Activated CD8-positive, alpha-beta memory T cell treated with anti-CD3 and anti-CD28 coated beads for 36 hours (primary cell): ENCODE results near the gene INTS2. TPM values are rescaled to one million over a fixed set of nuclear protein-coding genes. Genes with fewer than 3 reads are reported as not detected.

Source experiments
- total RNA-seq, 2 experiments: library from RNA; stranded (reverse); gene quantifications; one replicate each; pipeline ENCODE4 v1.2.3, GENCODE V29; 2021

INTS2 gene
- total RNA-seq, 2 experiments from 2014 or later, result 26.8 to 28.2 TPM

Other genes starting within 250 kb of the INTS2 start
- gene BRIP1, start 64.5 kb downstream of the INTS2 start, total RNA-seq, result 10 to 100 TPM; 15.5 to 16.2 TPM
- gene MED13, start 137.3 kb upstream of the INTS2 start, total RNA-seq, result 10 to 100 TPM; 46.3 to 46.9 TPM